MM.1S (cell line): Measurements from ENCODE around the gene ZFPM1.

Experiments
- DNase-seq: peaks from one replicate; pipeline ENCODE4 v3.0.0-alpha.2; 2015
- H2AFZ ChIP-seq: fragments of 300-600 bp; sonication (generic); 2 replicates; pipeline ENCODE4 v1.6.0; 2016; ENCODE audit warnings: antibody characterized with exemption, low read length
- H3F3A ChIP-seq: fragments of 300-600 bp; sonication (generic); 2 replicates; pipeline ENCODE4 v1.6.1; 2016; ENCODE audit warnings: mild to moderate bottlenecking, antibody characterized with exemption, low read length, moderate library complexity, mixed read lengths; ENCODE audit not compliant: insufficient read depth
- H3K27ac ChIP-seq: fragments of 300-600 bp; sonication (generic); 2 replicates; pipeline ENCODE4 v1.5.1; 2016; ENCODE audit warnings: mild to moderate bottlenecking, low read length
- H3K27me3 ChIP-seq: fragments of 300-600 bp; sonication (generic); replicated peaks from 2 replicates; pipeline ENCODE4 v1.6.0; 2016; ENCODE audit warnings: low read length; ENCODE audit not compliant: insufficient read depth
- H3K36me3 ChIP-seq: fragments of 300-600 bp; sonication (generic); replicated peaks from 2 replicates; pipeline ENCODE4 v1.6.1; 2016; ENCODE audit warnings: mild to moderate bottlenecking, low read length, mixed read lengths; ENCODE audit not compliant: insufficient read depth
- H3K4me1 ChIP-seq: fragments of 300-600 bp; sonication (generic); 2 replicates; pipeline ENCODE4 v1.6.1; 2016; ENCODE audit warnings: low read length, mixed read lengths
- H3K4me2 ChIP-seq: fragments of 300-600 bp; sonication (generic); 2 replicates; pipeline ENCODE4 v1.6.0; 2016; ENCODE audit warnings: low read depth, low read length
- H3K4me3 ChIP-seq: fragments of 300-600 bp; sonication (generic); 2 replicates; pipeline ENCODE4 v1.5.1; 2016; ENCODE audit warnings: low read length, mixed read lengths
- H3K79me2 ChIP-seq: fragments of 300-600 bp; sonication (generic); 2 replicates; pipeline ENCODE4 v1.6.1; 2016; ENCODE audit warnings: mixed run types, low read length, mixed read lengths
- H3K9ac ChIP-seq: fragments of 300-600 bp; sonication (generic); 2 replicates; pipeline ENCODE4 v1.6.1; 2016; ENCODE audit warnings: low read length, mixed read lengths
- H3K9me2 ChIP-seq: fragments of 300-600 bp; sonication (generic); replicated peaks from 2 replicates; pipeline ENCODE4 v1.6.1; 2016; ENCODE audit warnings: mild to moderate bottlenecking, low read length, mixed read lengths; ENCODE audit not compliant: insufficient read depth
- H3K9me3 ChIP-seq: fragments of 300-600 bp; sonication (generic); replicated peaks from 2 replicates; pipeline ENCODE4 v1.6.1; 2016; ENCODE audit warnings: mild to moderate bottlenecking, low read length, mixed read lengths; ENCODE audit not compliant: insufficient read depth
- H4K20me1 ChIP-seq: fragments of 300-600 bp; sonication (generic); 2 replicates; pipeline ENCODE4 v1.6.1; 2016; ENCODE audit warnings: mild to moderate bottlenecking, low read length, moderate library complexity, mixed read lengths; ENCODE audit not compliant: insufficient read depth
- EZH2 ChIP-seq: fragments of 300-600 bp; sonication (generic); optimal IDR thresholded peaks from 2 replicates; pipeline ENCODE3; 2017; ENCODE audit warnings: low read depth, mild to moderate bottlenecking, antibody characterized with exemption, low read length, mixed read lengths
- EZH2phosphoT487 ChIP-seq: fragments of 300-600 bp; sonication (generic); IDR thresholded peaks from 2 replicates; pipeline ENCODE4 v1.6.1; 2018; ENCODE audit warnings: antibody characterized with exemption, low read length
- TF ChIP-seq, protein P1 (sequence below): fragments of 300-600 bp; sonication (generic); IDR thresholded peaks from 2 replicates; pipeline ENCODE4 v1.5.1; 2016; ENCODE audit warnings: antibody characterized with exemption, low read length, mixed read lengths

Gene ZFPM1

DNA sequence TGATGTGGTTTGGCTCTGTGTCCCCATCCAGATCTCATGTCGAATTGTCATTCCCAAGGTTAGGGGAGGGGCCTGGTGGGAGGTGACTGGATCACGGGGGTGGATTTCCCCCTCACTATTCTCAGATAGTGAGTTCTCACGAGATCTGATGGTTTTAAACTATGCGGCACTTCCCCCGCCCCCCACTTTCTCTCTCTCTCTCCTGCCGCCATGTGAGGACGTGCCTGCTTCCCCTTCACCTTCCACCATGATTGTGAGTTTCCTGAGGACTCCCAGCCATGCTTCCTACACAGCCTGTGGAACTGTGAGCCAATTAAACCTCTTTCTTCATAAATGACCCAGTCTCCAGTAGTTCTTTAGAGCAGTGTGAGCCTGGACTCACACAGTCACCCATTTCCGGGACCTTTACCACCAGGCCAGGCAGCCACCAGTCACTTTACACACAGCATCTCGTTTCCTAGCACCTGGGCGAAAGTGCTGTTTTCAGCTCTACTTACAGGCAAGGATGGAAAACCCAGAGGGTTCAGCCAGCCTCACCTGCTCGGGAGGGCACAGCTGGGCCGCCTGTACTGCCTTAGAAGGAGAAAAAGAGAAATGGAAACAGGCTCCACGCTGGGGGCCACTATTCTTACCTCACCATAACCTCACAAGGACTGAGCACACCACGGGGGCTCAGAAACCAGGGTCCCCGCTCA is 103.4 kb downstream of the ZFPM1 start:
- no peak overlapping the region for H3K4me3 ChIP-seq
- H3K4me1 ChIP-seq, result peaks cover 37% of the 10 kb centered on the region
- no peaks in the 10 kb centered on the region for H4K20me1 ChIP-seq
- TF ChIP-seq EZH2phosphoT487, result no peak
- TF ChIP-seq, protein P1, sequence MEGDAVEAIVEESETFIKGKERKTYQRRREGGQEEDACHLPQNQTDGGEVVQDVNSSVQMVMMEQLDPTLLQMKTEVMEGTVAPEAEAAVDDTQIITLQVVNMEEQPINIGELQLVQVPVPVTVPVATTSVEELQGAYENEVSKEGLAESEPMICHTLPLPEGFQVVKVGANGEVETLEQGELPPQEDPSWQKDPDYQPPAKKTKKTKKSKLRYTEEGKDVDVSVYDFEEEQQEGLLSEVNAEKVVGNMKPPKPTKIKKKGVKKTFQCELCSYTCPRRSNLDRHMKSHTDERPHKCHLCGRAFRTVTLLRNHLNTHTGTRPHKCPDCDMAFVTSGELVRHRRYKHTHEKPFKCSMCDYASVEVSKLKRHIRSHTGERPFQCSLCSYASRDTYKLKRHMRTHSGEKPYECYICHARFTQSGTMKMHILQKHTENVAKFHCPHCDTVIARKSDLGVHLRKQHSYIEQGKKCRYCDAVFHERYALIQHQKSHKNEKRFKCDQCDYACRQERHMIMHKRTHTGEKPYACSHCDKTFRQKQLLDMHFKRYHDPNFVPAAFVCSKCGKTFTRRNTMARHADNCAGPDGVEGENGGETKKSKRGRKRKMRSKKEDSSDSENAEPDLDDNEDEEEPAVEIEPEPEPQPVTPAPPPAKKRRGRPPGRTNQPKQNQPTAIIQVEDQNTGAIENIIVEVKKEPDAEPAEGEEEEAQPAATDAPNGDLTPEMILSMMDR, result no peak
- no peak for TF ChIP-seq EZH2
- H3K27ac ChIP-seq, result peak overlapping the region; percentile 86
- peak overlapping the region; percentile 9; the same call in 1 of the 2 replicates for H3K4me2 ChIP-seq
- no peaks in the 10 kb centered on the region for H3K79me2 ChIP-seq
- H3K9me2 ChIP-seq, result no peaks in the 10 kb centered on the region
- no peaks in the 10 kb centered on the region for H3K36me3 ChIP-seq
- DNase-seq, result peak; percentile 80
- no peak overlapping the region for H3K9ac ChIP-seq
- peaks cover 39% of the 10 kb centered on the region for H3F3A ChIP-seq
- no peaks in the 10 kb centered on the region for H3K27me3 ChIP-seq
- H3K9me3 ChIP-seq, result no peaks in the 10 kb centered on the region
- no peak overlapping the region for H2AFZ ChIP-seq

DNA sequence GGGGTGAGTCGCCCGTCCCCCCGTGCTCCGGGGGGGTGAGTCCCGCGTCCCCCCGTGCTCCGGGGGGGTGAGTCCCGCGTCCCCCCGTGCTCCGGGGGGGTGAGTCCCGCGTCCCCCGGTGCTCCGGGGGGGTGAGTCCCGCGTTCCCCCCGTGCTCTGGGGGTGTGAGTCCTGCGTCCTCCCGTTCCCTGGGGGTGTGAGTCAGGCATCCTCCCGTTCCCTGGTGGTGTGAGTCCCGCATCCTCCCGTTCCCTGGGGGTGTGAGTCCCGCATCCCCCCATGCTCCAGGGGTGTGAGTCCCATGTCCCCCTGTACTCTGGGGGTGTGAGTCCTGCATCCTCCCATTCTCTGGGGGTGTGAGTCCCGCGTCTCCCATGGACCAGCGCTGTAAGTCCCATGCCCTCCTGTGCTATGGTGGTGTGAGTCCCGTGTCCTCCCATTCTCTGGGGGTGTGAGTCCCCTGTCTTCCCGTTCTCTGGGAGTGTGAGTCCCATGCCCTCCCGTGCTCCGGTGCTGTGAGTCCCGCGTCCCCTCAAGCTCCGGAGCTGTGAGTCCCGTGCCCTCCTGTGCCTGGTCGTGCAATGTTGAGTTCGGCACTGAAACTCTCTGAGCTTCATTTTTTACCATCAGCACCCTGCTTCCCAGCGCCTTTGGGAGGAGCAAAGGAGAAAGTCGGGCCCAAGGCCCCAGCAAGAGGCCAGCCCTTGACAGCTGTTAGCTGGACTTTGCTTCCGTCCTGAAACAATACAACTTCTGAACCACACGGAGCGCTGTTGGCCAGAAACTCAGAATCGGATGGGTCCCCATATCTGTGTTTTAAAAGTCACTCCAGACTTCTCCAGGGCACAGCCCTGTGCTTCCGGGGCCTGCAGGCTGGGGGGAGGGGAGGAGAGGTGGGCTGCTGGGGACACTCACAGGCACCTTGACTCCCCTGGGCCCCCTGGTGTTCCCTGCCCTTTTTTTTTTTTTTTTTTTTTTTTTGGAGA is 105.7 kb downstream of the ZFPM1 start:
- no peaks in the 10 kb centered on the region for H4K20me1 ChIP-seq
- H3K4me2 ChIP-seq, result no peak overlapping the region
- no peak overlapping the region for H2AFZ ChIP-seq
- H3K9me2 ChIP-seq, result no peaks in the 10 kb centered on the region
- no peak overlapping the region for H3K9ac ChIP-seq
- no peaks in the 10 kb centered on the region for H3K9me3 ChIP-seq
- H3F3A ChIP-seq, result peaks cover 23% of the 10 kb centered on the region
- H3K27me3 ChIP-seq, result no peaks in the 10 kb centered on the region
- peaks cover 26% of the 10 kb centered on the region for H3K4me1 ChIP-seq
- H3K4me3 ChIP-seq, result no peak overlapping the region
- no peaks in the 10 kb centered on the region for H3K79me2 ChIP-seq
- no peak for TF ChIP-seq EZH2
- TF ChIP-seq EZH2phosphoT487, result no peak
- TF ChIP-seq, protein P1, result 0 out of 2 replicates have a peak, but pooled peaks have one; percentile 13
- H3K27ac ChIP-seq, result no peak overlapping the region
- H3K36me3 ChIP-seq, result no peaks in the 10 kb centered on the region
- DNase-seq, result no peak

DNA sequence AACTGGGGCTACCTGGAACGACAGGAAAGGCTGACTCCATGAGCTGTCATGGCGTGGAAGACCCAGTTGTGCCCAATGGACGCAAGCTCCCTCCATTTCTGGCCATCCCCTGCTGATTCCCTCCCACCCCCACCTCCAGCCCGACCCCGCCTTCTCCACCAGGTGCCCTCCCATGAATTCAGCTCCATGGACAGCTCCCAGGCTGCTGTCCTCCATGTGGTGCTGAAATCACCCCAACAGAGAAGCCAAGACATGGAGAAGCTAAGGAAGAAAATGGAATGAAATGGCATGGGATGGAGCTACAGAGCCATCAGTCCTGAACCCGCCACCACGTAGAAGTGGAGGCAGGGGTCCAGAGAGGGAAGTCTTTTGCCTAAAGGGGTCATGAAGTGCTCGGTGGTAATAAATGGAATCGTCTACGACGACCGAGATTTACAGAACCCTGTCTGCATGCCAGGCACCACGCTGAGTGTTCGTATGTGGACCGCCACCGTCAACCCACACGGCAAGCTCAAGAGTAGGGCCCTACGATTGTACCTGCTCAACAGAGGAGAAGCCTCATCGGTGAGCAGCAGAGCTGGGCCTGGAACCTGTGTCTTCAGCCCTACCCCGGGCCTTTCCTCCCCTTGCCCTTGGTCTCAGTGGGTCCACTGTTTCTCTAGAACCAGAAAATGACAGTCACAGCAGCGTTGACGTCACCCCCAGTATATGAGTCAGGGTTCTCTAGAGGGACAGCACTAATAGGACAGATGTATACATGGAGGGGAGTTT is 107.8 kb downstream of the ZFPM1 start:
- Histone ChIP-seq H3K4me1 (peaks cover 10% of the 10 kb centered on the region), H3K4me3 (no peak overlapping the region), H3F3A (peaks cover 18% of the 10 kb centered on the region), H3K4me2 (no peak overlapping the region), H3K27ac (no peak overlapping the region), H4K20me1 (no peaks in the 10 kb centered on the region), H3K9me3 (no peaks in the 10 kb centered on the region), H3K9me2 (no peaks in the 10 kb centered on the region), H2AFZ (no peak overlapping the region), H3K9ac (no peak overlapping the region), H3K36me3 (no peaks in the 10 kb centered on the region), H3K79me2 (no peaks in the 10 kb centered on the region), H3K27me3 (no peaks in the 10 kb centered on the region)
- no peak for DNase-seq
- TF ChIP-seq, protein P1, result no peak
- TF ChIP-seq EZH2, result no peak
- TF ChIP-seq EZH2phosphoT487, result no peak
